ENCODE results near the gene BPIFA2.

Gene BPIFA2

DNA sequence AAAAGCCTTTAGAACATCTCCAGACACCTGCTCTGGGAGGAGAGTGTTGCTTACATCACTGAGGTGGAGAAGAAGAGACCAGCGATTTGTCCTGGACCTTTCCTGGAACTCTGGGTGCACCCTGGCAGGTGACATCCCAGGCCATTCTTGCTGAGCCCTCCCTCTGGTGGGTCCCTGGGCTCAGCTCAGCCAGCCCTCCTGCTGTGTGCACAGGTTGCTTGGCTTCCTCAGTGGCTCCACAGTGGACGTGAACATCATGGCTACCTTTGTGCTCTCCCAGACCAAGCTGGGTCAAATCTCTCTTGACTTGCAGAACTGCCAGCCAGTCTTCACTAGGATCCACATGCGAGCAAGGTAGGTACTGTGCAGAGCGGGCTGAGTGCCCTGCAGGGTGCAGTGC, 19.9 kb upstream of the BPIFA2 start:
- Histone ChIP-seq H3K79me2 (ENCODE audit: low read length) (no peaks in the 10 kb centered on the region), H3K27me3 (ENCODE audit: low read depth, low read length) (peaks cover 67% of the 10 kb centered on the region), H3K36me3 (replicated peaks; ENCODE audit: low read depth, low read length) (no peaks in the 10 kb centered on the region), H4K20me1 (ENCODE audit: insufficient read depth, low read length) (no peaks in the 10 kb centered on the region), H2AFZ (ENCODE audit: low read depth, low read length) (no peak overlapping the region), H3K4me3 (ENCODE audit: low read length) (no peak overlapping the region), H3K9me3 (ENCODE audit: insufficient read depth, low read length) (no peaks in the 10 kb centered on the region), H3K4me1 (ENCODE audit: low read length) (no peaks in the 10 kb centered on the region), H3K27ac (ENCODE audit: low read length) (no peak overlapping the region), H3K9ac (ENCODE audit: low read length) (no peak overlapping the region), H3K4me2 (ENCODE audit: low read length) (no peak overlapping the region)
- TF ChIP-seq, protein P1, sequence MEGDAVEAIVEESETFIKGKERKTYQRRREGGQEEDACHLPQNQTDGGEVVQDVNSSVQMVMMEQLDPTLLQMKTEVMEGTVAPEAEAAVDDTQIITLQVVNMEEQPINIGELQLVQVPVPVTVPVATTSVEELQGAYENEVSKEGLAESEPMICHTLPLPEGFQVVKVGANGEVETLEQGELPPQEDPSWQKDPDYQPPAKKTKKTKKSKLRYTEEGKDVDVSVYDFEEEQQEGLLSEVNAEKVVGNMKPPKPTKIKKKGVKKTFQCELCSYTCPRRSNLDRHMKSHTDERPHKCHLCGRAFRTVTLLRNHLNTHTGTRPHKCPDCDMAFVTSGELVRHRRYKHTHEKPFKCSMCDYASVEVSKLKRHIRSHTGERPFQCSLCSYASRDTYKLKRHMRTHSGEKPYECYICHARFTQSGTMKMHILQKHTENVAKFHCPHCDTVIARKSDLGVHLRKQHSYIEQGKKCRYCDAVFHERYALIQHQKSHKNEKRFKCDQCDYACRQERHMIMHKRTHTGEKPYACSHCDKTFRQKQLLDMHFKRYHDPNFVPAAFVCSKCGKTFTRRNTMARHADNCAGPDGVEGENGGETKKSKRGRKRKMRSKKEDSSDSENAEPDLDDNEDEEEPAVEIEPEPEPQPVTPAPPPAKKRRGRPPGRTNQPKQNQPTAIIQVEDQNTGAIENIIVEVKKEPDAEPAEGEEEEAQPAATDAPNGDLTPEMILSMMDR (IDR thresholded peaks at IDR 0.05; ENCODE audit: low read depth, low read length) = no peak
- no peak for TF ChIP-seq EZH2phosphoT487 (IDR thresholded peaks at IDR 0.05; ENCODE audit: low read depth)

DNA sequence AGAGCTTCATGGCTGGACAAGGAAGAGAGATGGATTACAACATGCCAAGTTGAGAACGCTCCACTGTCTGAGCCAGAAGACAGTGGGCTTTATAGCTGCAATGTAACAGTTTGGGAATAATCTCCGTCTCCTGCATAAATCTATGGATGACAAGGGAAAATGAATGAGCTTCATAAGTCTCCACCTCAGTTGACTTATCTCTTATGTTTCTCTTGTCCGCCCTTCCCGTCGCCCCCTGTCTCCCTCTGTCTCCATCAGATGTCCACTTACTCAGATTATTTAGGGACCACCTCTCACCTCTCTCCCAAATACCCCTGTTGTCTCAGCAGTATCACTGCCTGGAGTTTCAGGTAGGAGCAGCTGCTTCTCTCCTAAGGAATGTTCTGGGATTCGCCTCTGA, 13.7 kb upstream of the BPIFA2 start:
- Histone ChIP-seq H4K20me1 (ENCODE audit: insufficient read depth, low read length) (no peaks in the 10 kb centered on the region), H3K4me3 (ENCODE audit: low read length) (no peak overlapping the region), H2AFZ (ENCODE audit: low read depth, low read length) (no peak overlapping the region), H3K27ac (ENCODE audit: low read length) (no peak overlapping the region), H3K27me3 (ENCODE audit: low read depth, low read length) (peaks cover 61% of the 10 kb centered on the region), H3K9ac (ENCODE audit: low read length) (no peak overlapping the region), H3K4me2 (ENCODE audit: low read length) (no peak overlapping the region), H3K9me3 (ENCODE audit: insufficient read depth, low read length) (no peaks in the 10 kb centered on the region), H3K36me3 (replicated peaks; ENCODE audit: low read depth, low read length) (no peaks in the 10 kb centered on the region), H3K79me2 (ENCODE audit: low read length) (no peaks in the 10 kb centered on the region), H3K4me1 (ENCODE audit: low read length) (no peaks in the 10 kb centered on the region)
- TF ChIP-seq EZH2phosphoT487 (IDR thresholded peaks at IDR 0.05; ENCODE audit: low read depth) = no peak
- TF ChIP-seq, protein P1 (IDR thresholded peaks at IDR 0.05; ENCODE audit: low read depth, low read length) = no peak

DNA sequence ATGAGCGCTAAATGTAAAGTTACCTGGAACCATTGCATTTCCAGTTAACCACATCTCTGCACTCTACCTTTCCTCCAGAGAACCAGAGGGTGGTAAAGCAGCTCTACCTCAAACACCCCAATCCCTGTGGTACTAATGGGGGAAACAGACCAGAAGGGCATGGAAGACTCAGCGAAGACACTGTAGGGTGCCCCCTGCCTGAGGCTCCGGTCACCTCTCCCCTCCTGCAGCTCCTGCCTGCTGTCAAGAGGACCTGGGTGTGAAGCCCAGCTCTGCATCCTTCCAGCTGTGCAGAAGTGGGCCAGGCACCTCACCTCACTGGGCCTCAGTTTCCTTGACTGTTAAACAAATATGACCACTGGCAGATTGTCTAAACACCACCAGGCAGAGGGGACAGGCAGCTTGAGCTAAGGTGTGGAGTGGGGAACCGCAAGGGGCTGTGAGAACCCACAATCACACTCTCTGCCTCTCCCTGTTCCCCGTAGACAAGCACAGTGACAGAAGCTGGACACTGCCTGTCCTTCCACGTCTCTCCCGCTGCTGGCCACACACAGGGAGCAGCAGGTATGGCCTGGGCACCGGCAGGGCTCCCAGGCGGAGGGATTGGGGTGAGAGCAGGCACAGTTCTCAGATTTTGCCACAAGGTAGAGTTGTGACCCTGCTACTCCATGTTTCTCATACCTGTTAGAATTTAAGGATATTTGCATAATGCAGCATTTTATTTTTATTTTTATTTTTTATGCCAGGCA, 9.1 kb upstream of the BPIFA2 start:
- Histone ChIP-seq H3K79me2 (ENCODE audit: low read length) (no peaks in the 10 kb centered on the region), H3K9me3 (ENCODE audit: insufficient read depth, low read length) (no peaks in the 10 kb centered on the region), H4K20me1 (ENCODE audit: insufficient read depth, low read length) (no peaks in the 10 kb centered on the region), H3K27me3 (ENCODE audit: low read depth, low read length) (peaks cover 30% of the 10 kb centered on the region), H3K4me1 (ENCODE audit: low read length) (no peaks in the 10 kb centered on the region), H3K9ac (ENCODE audit: low read length) (no peak overlapping the region), H3K27ac (ENCODE audit: low read length) (no peak overlapping the region), H2AFZ (ENCODE audit: low read depth, low read length) (no peak overlapping the region), H3K4me2 (ENCODE audit: low read length) (no peak overlapping the region), H3K36me3 (replicated peaks; ENCODE audit: low read depth, low read length) (no peaks in the 10 kb centered on the region), H3K4me3 (ENCODE audit: low read length) (no peak overlapping the region)
- no peak for TF ChIP-seq EZH2phosphoT487 (IDR thresholded peaks at IDR 0.05; ENCODE audit: low read depth)
- TF ChIP-seq, protein P1 (IDR thresholded peaks at IDR 0.05; ENCODE audit: low read depth, low read length) = no peak

DNA sequence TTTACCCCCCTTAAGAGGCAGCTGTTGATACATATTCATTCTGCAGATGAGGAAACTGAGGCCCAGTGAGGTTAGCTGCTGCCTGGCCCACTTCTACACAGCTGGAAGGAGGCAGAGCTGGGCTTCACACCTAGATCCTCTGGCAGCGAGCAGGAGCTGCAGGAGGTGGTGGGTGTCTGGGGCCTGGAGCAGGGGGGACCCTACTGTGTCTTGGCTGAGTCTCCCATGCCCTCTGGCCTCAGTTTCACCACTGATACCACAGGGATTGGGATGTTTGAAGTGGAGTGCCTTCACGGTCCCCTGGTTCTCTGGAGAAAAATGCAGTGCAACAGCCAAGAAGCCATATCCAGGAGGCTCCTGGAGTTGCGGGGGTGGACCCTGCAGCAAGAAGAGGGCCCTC, 8.2 kb upstream of the BPIFA2 start:
- Histone ChIP-seq H3K9me3 (ENCODE audit: insufficient read depth, low read length) (no peaks in the 10 kb centered on the region), H3K27ac (ENCODE audit: low read length) (no peak overlapping the region), H3K4me1 (ENCODE audit: low read length) (no peaks in the 10 kb centered on the region), H3K4me2 (ENCODE audit: low read length) (no peak overlapping the region), H3K27me3 (ENCODE audit: low read depth, low read length) (peaks cover 27% of the 10 kb centered on the region), H4K20me1 (ENCODE audit: insufficient read depth, low read length) (no peaks in the 10 kb centered on the region), H3K9ac (ENCODE audit: low read length) (no peak overlapping the region), H3K79me2 (ENCODE audit: low read length) (no peaks in the 10 kb centered on the region), H3K4me3 (ENCODE audit: low read length) (no peak overlapping the region), H3K36me3 (replicated peaks; ENCODE audit: low read depth, low read length) (no peaks in the 10 kb centered on the region), H2AFZ (ENCODE audit: low read depth, low read length) (no peak overlapping the region)
- no peak for TF ChIP-seq EZH2phosphoT487 (IDR thresholded peaks at IDR 0.05; ENCODE audit: low read depth)
- TF ChIP-seq, protein P1 (IDR thresholded peaks at IDR 0.05; ENCODE audit: low read depth, low read length) = no peak

All from OCI-LY3 (cell line).